SK-N-SH (cell line): ENCODE data around the gene OR2G3.

Source experiments
- EP300 ChIP-seq, 2 experiments: IDR thresholded peaks; 2 replicates each; pipeline versions ENCODE4 v1.4.0 to v1.6.1; 2012; ENCODE audit warnings: borderline replicate concordance in 1 of 2, low read depth in 1 of 2, low read length in 1 of 2
- EZH2phosphoT487 ChIP-seq: fragments of 200-600 bp; sonication (generic); IDR thresholded peaks from 2 replicates; pipeline ENCODE4 v1.6.1; 2017; ENCODE audit warnings: low read depth, mixed run types, mild to moderate bottlenecking, antibody characterized with exemption, moderate library complexity, borderline replicate concordance
- FOXM1 ChIP-seq: IDR thresholded peaks from 2 replicates; pipeline ENCODE4 v1.4.0; 2012; ENCODE audit warnings: low read depth, mild to moderate bottlenecking
- JUND ChIP-seq: IDR thresholded peaks from 2 replicates; pipeline ENCODE4 v1.4.0; 2012
- POLR2AphosphoS5 ChIP-seq: IDR thresholded peaks from 2 replicates; pipeline ENCODE4 v1.6.1; 2012; ENCODE audit warnings: low read depth, low read length
- RAD21 ChIP-seq: IDR thresholded peaks from 2 replicates; pipeline ENCODE4 v1.6.1; 2012; ENCODE audit warnings: mild to moderate bottlenecking, low read length
- RFX5 ChIP-seq: IDR thresholded peaks from 2 replicates; pipeline ENCODE4 v1.6.1; 2012; ENCODE audit warnings: mild to moderate bottlenecking, improper control_type of control experiment, low read length
- TEAD4 ChIP-seq: IDR thresholded peaks from 2 replicates; pipeline ENCODE4 v1.4.0; 2012; ENCODE audit warnings: mild to moderate bottlenecking, borderline replicate concordance; ENCODE audit not compliant: insufficient read depth
- YY1 ChIP-seq: IDR thresholded peaks from 2 replicates; pipeline ENCODE4 v1.4.0; 2012; ENCODE audit warnings: low read depth, mild to moderate bottlenecking
- TF ChIP-seq, protein P1 (sequence below): fragments of 200-600 bp; sonication (generic); IDR thresholded peaks from 2 replicates; pipeline ENCODE4 v1.6.1; 2017; ENCODE audit warnings: antibody characterized with exemption, mild to moderate bottlenecking, moderate library complexity
- TF ChIP-seq, protein P2 (sequence below): IDR thresholded peaks from 2 replicates; pipeline ENCODE4 v1.6.1; 2012; ENCODE audit warnings: mild to moderate bottlenecking, low read depth, low read length, moderate library complexity
- TF ChIP-seq, protein P3 (sequence below): fragments of 150-350 bp; IDR thresholded peaks from 2 replicates; pipeline ENCODE4 v1.6.1; 2017; ENCODE audit warnings: antibody characterized with exemption, low read length, low read depth, borderline replicate concordance

DNA sequence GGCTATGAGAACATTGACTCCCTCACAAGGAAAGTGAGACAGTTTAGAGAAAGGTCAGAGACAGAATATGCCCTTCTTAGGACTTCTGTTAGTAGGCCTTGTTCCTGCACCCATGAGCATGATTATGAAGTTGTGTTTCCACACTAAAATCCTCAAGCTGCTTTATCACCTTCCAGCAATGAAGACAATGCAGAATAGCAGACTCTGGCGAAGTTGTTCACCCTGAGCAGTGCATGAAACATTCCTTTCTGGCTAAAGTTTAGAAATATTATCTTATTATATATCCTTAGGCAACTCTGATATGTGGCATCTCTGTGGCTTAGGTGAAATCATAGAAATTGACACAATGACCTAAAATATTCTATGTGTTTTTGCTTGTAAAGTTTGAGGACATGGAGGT, 31.1 kb upstream of the OR2G3 start:
- no peak for TF ChIP-seq TEAD4
- TF ChIP-seq, protein P1, sequence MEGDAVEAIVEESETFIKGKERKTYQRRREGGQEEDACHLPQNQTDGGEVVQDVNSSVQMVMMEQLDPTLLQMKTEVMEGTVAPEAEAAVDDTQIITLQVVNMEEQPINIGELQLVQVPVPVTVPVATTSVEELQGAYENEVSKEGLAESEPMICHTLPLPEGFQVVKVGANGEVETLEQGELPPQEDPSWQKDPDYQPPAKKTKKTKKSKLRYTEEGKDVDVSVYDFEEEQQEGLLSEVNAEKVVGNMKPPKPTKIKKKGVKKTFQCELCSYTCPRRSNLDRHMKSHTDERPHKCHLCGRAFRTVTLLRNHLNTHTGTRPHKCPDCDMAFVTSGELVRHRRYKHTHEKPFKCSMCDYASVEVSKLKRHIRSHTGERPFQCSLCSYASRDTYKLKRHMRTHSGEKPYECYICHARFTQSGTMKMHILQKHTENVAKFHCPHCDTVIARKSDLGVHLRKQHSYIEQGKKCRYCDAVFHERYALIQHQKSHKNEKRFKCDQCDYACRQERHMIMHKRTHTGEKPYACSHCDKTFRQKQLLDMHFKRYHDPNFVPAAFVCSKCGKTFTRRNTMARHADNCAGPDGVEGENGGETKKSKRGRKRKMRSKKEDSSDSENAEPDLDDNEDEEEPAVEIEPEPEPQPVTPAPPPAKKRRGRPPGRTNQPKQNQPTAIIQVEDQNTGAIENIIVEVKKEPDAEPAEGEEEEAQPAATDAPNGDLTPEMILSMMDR = no peak
- TF ChIP-seq, protein P2, sequence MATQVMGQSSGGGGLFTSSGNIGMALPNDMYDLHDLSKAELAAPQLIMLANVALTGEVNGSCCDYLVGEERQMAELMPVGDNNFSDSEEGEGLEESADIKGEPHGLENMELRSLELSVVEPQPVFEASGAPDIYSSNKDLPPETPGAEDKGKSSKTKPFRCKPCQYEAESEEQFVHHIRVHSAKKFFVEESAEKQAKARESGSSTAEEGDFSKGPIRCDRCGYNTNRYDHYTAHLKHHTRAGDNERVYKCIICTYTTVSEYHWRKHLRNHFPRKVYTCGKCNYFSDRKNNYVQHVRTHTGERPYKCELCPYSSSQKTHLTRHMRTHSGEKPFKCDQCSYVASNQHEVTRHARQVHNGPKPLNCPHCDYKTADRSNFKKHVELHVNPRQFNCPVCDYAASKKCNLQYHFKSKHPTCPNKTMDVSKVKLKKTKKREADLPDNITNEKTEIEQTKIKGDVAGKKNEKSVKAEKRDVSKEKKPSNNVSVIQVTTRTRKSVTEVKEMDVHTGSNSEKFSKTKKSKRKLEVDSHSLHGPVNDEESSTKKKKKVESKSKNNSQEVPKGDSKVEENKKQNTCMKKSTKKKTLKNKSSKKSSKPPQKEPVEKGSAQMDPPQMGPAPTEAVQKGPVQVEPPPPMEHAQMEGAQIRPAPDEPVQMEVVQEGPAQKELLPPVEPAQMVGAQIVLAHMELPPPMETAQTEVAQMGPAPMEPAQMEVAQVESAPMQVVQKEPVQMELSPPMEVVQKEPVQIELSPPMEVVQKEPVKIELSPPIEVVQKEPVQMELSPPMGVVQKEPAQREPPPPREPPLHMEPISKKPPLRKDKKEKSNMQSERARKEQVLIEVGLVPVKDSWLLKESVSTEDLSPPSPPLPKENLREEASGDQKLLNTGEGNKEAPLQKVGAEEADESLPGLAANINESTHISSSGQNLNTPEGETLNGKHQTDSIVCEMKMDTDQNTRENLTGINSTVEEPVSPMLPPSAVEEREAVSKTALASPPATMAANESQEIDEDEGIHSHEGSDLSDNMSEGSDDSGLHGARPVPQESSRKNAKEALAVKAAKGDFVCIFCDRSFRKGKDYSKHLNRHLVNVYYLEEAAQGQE = no peak
- no peak for TF ChIP-seq POLR2AphosphoS5
- TF ChIP-seq, protein P3, sequence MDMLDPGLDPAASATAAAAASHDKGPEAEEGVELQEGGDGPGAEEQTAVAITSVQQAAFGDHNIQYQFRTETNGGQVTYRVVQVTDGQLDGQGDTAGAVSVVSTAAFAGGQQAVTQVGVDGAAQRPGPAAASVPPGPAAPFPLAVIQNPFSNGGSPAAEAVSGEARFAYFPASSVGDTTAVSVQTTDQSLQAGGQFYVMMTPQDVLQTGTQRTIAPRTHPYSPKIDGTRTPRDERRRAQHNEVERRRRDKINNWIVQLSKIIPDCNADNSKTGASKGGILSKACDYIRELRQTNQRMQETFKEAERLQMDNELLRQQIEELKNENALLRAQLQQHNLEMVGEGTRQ = no peak
- no peak for TF ChIP-seq JUND
- TF ChIP-seq EZH2phosphoT487 = no peak
- TF ChIP-seq RAD21 = no peak
- no peak for TF ChIP-seq FOXM1
- no peak for TF ChIP-seq RFX5
- TF ChIP-seq YY1 = no peak
- TF ChIP-seq EP300 (IDR thresholded peaks at IDR 0.05; ENCODE audit: borderline replicate concordance in 1 of 2, low read depth in 1 of 2, low read length in 1 of 2) = no peak
